ENCODE data around the gene KITLG. TPM values are rescaled to one million over a fixed set of nuclear protein-coding genes. Genes with fewer than 3 reads are reported as not detected.

The KITLG gene
- total RNA-seq, 1 donor from 2014 or later: 21.7 TPM

DNA sequence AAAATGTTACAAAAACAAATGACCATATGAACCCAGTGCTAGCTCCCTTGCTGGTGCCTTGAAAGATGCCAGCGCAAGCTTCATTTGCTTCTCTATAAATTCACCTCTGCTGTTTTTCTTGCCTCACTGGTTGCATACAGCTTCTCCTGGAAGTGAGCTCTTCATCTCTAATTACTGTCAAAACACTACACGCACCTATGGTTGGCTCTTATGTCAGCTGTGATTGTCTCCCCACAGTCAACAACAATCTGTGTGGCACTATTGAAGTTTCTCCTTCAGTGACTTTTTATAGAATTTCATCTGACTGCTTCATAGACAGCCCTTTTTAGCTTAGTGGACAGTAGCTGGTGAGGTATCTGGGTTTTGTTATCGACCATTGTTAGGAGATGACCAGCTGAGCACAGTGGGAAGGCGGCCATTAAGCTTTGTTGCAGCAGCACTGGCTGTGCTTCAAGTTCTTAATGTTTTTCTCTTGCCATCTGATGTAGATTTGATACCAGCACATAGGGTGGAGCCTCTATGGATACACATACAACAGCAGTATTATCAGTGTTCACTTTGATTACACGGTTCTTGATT lies 131.8 kb downstream of the KITLG start:
- Mint-ChIP-seq H3K4me3 (ENCODE audit: unreplicated experiment) (no peak overlapping the region), H3K9me3 (ENCODE audit: unreplicated experiment) (peaks cover 3% of the 10 kb centered on the region), H3K36me3 (ENCODE audit: low read depth, unreplicated experiment) (no peaks in the 10 kb centered on the region), H3K27ac (ENCODE audit: unreplicated experiment) (no peak overlapping the region), H3K4me1 (ENCODE audit: low read depth, unreplicated experiment) (peaks cover 6% of the 10 kb centered on the region), H3K27me3 (ENCODE audit: low read depth, unreplicated experiment) (no peaks in the 10 kb centered on the region)
- TF ChIP-seq, protein P1, sequence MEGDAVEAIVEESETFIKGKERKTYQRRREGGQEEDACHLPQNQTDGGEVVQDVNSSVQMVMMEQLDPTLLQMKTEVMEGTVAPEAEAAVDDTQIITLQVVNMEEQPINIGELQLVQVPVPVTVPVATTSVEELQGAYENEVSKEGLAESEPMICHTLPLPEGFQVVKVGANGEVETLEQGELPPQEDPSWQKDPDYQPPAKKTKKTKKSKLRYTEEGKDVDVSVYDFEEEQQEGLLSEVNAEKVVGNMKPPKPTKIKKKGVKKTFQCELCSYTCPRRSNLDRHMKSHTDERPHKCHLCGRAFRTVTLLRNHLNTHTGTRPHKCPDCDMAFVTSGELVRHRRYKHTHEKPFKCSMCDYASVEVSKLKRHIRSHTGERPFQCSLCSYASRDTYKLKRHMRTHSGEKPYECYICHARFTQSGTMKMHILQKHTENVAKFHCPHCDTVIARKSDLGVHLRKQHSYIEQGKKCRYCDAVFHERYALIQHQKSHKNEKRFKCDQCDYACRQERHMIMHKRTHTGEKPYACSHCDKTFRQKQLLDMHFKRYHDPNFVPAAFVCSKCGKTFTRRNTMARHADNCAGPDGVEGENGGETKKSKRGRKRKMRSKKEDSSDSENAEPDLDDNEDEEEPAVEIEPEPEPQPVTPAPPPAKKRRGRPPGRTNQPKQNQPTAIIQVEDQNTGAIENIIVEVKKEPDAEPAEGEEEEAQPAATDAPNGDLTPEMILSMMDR (IDR thresholded peaks at IDR 0.05; ENCODE audit: insufficient read depth, low read depth, low read length): no peak
- no peak for TF ChIP-seq EZH2 (IDR thresholded peaks at IDR 0.05; ENCODE audit: insufficient read depth, low read length)
- no peak overlapping the region for H3K4me2 ChIP-seq (ENCODE audit: low read length)
- no peaks in the 10 kb centered on the region for H3K27me3 ChIP-seq (ENCODE audit: insufficient read depth, low read length)
- H3K4me3 ChIP-seq (ENCODE audit: insufficient read depth, low read depth, low read length): no peak overlapping the region
- H3K9ac ChIP-seq (ENCODE audit: low read length): no peak overlapping the region
- no peaks in the 10 kb centered on the region for H3K4me1 ChIP-seq (ENCODE audit: insufficient read depth, low read length)
- no peaks in the 10 kb centered on the region for H3K9me3 ChIP-seq (ENCODE audit: insufficient read depth, low read depth, low read length)
- no peak overlapping the region for H2AFZ ChIP-seq (ENCODE audit: low read depth, low read length)
- no peak overlapping the region for H3K27ac ChIP-seq (ENCODE audit: low read depth, low read length)
- no peaks in the 10 kb centered on the region for H4K20me1 ChIP-seq (ENCODE audit: insufficient read depth, low read length)
- DNase-seq (ENCODE audit: low read depth): no peak
- H3K36me3 ChIP-seq (ENCODE audit: insufficient read depth, low read length): no peaks in the 10 kb centered on the region
- no peak for FAIRE-seq
- H3K79me2 ChIP-seq (ENCODE audit: insufficient read depth, low read length): no peaks in the 10 kb centered on the region

DNA sequence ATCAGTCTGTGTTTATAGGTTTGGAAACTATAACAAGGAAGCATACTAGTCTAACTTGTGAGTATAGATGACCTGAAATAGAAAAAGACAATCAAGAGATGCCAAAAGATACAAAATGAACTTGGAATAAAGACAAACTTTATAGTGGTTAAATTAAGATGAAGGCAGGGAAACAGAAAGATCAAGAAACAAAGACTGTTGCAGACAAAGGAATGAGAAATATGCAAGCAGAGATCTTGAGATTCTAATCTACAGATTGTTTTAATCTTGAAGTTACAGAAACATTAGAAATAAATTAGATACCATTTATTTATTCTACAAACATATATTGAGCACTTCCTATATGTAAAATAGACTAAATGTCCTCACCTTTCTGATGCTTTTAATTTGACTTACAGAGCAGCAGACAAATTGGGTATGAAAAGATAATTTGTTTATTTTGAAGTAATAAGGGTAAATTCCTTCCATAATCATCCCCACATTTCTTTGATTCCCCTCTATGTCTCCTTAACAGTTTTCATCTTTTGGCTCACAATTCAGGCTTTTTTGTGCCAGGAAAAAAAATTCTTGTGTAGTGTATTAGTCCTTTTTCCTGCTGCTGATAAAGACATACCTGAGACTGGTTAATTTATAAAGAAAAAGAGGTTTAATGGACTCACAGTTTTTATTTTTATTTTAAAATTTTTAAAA lies 134.4 kb downstream of the KITLG start:
- Mint-ChIP-seq H3K36me3 (ENCODE audit: low read depth, unreplicated experiment) (no peaks in the 10 kb centered on the region), H3K4me1 (ENCODE audit: low read depth, unreplicated experiment) (peaks cover 6% of the 10 kb centered on the region), H3K4me3 (ENCODE audit: unreplicated experiment) (no peak overlapping the region), H3K27me3 (ENCODE audit: low read depth, unreplicated experiment) (no peaks in the 10 kb centered on the region), H3K27ac (ENCODE audit: unreplicated experiment) (no peak overlapping the region), H3K9me3 (ENCODE audit: unreplicated experiment) (peaks cover 11% of the 10 kb centered on the region)
- Histone ChIP-seq H3K4me3 (ENCODE audit: insufficient read depth, low read depth, low read length) (no peak overlapping the region), H4K20me1 (ENCODE audit: insufficient read depth, low read length) (no peaks in the 10 kb centered on the region), H2AFZ (ENCODE audit: low read depth, low read length) (no peak overlapping the region), H3K9me3 (ENCODE audit: insufficient read depth, low read depth, low read length) (no peaks in the 10 kb centered on the region), H3K4me2 (ENCODE audit: low read length) (no peak overlapping the region), H3K4me1 (ENCODE audit: insufficient read depth, low read length) (no peaks in the 10 kb centered on the region), H3K27me3 (ENCODE audit: insufficient read depth, low read length) (no peaks in the 10 kb centered on the region), H3K27ac (ENCODE audit: low read depth, low read length) (no peak overlapping the region), H3K36me3 (ENCODE audit: insufficient read depth, low read length) (no peaks in the 10 kb centered on the region), H3K9ac (ENCODE audit: low read length) (no peak overlapping the region), H3K79me2 (ENCODE audit: insufficient read depth, low read length) (no peaks in the 10 kb centered on the region)
- FAIRE-seq (peak; percentile 82), DNase-seq (ENCODE audit: low read depth) (no peak)
- TF ChIP-seq, protein P1 (IDR thresholded peaks at IDR 0.05; ENCODE audit: insufficient read depth, low read depth, low read length): no peak
- TF ChIP-seq EZH2 (IDR thresholded peaks at IDR 0.05; ENCODE audit: insufficient read depth, low read length): no peak

DNA sequence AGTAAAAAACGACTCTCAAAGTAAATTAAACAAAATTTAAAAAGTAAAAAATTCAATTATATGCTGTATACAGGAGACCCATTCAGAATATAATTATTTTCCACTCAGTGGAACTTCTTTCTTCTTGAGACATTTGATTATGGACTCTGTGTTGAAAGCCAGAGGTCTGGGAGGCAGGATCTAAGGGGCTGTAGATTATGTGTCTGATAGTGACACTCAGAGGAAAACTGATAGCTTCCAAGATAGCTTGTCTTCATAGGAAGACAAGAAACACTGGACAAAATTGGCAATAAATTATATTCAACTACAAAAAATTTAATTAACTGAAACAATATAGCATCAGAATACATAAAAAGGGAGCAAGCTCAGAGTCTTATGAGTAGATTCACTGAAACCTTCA lies 135.8 kb downstream of the KITLG start:
- no peak for DNase-seq (ENCODE audit: low read depth)
- no peak overlapping the region for H3K27ac Mint-ChIP-seq (ENCODE audit: unreplicated experiment)
- peaks cover 12% of the 10 kb centered on the region for H3K9me3 Mint-ChIP-seq (ENCODE audit: unreplicated experiment)
- H3K4me1 ChIP-seq (ENCODE audit: insufficient read depth, low read length): no peaks in the 10 kb centered on the region
- H3K4me2 ChIP-seq (ENCODE audit: low read length): no peak overlapping the region
- no peak overlapping the region for H3K4me3 ChIP-seq (ENCODE audit: insufficient read depth, low read depth, low read length)
- TF ChIP-seq, protein P1 (IDR thresholded peaks at IDR 0.05; ENCODE audit: insufficient read depth, low read depth, low read length): no peak
- no peak for TF ChIP-seq EZH2 (IDR thresholded peaks at IDR 0.05; ENCODE audit: insufficient read depth, low read length)
- no peaks in the 10 kb centered on the region for H3K36me3 Mint-ChIP-seq (ENCODE audit: low read depth, unreplicated experiment)
- no peak overlapping the region for H2AFZ ChIP-seq (ENCODE audit: low read depth, low read length)
- H3K36me3 ChIP-seq (ENCODE audit: insufficient read depth, low read length): no peaks in the 10 kb centered on the region
- H3K79me2 ChIP-seq (ENCODE audit: insufficient read depth, low read length): no peaks in the 10 kb centered on the region
- H3K27me3 ChIP-seq (ENCODE audit: insufficient read depth, low read length): no peaks in the 10 kb centered on the region
- no peak for FAIRE-seq
- no peaks in the 10 kb centered on the region for H4K20me1 ChIP-seq (ENCODE audit: insufficient read depth, low read length)
- H3K4me1 Mint-ChIP-seq (ENCODE audit: low read depth, unreplicated experiment): no peaks in the 10 kb centered on the region
- H3K4me3 Mint-ChIP-seq (ENCODE audit: unreplicated experiment): no peak overlapping the region
- no peak overlapping the region for H3K27ac ChIP-seq (ENCODE audit: low read depth, low read length)
- H3K27me3 Mint-ChIP-seq (ENCODE audit: low read depth, unreplicated experiment): no peaks in the 10 kb centered on the region
- H3K9ac ChIP-seq (ENCODE audit: low read length): no peak overlapping the region
- no peaks in the 10 kb centered on the region for H3K9me3 ChIP-seq (ENCODE audit: insufficient read depth, low read depth, low read length)

All from astrocyte (in vitro differentiated cells and primary cell).